HepG2 (cell line): Measurements from ENCODE around the gene AK3. TPM values are rescaled to one million over a fixed set of nuclear protein-coding genes. Genes with fewer than 3 reads are reported as not detected.

Experiments
- ATAC-seq: fragments of 200-7000 bp; cut with Tn5 transposase; 3 replicates; pipeline ENCODE4 v1.9.1; 2020; ENCODE audit warnings: mild to moderate bottlenecking, moderate library complexity
- BruUV-seq: library from RNA; stranded (reverse); fragments of 400-500 nt; replicated peaks from 2 replicates; lab custom pipeline; 2021; lab: Mats Ljungman, UMichigan
- CTCF ChIA-PET: fragments of 300-600 bp; formaldehyde crosslinking; extraction: SDS; loops from one replicate; lab custom pipeline; 2021; ENCODE audit warnings: low total read pairs, inconsistent platforms, low intra/inter-chr PET ratio; lab: Yijun Ruan, JAX
- POLR2A ChIA-PET: fragments of 350-600 bp; sonication (Branson Sonifier 250); formaldehyde crosslinking; loops from one replicate; lab custom pipeline; 2020; ENCODE audit warnings: antibody characterized with exemption, inconsistent platforms; lab: Yijun Ruan, JAX
- DNase-seq: peaks from one replicate; pipeline ENCODE4 v3.0.0-alpha.2; 2015; ENCODE audit warnings: low spot score
- FAIRE-seq: peaks from 3 replicates; lab custom pipeline; 2011; peaks lifted over from hg19 to GRCh38; lab: Jason Lieb, UNC
- H2AFZ ChIP-seq: one replicate; pipeline ENCODE4 v1.6.1; 2011; ENCODE audit warnings: low read length, inconsistent platforms
- H3K27ac ChIP-seq: fragments of 300-600 bp; 3 replicates; pipeline ENCODE4 v1.8.0; 2011; ENCODE audit warnings: mixed run types, mild to moderate bottlenecking, mixed read lengths, low read length, inconsistent platforms; ENCODE audit not compliant: insufficient read depth; ENCODE audit errors: extremely low read length
- H3K27me3 ChIP-seq, 2 experiments: fragments of 200-600 bp in 1 of 2; 2 replicates in 1 of 2; 3 replicates in 1 of 2; pipeline versions ENCODE4 v1.6.0 to v1.8.0; 2011; ENCODE audit warnings: low read length in 2 of 2, mild to moderate bottlenecking in 2 of 2, moderate library complexity in 2 of 2, inconsistent platforms in 1 of 2; ENCODE audit not compliant: insufficient read depth in 2 of 2, control insufficient read depth in 1 of 2
- H3K36me3 ChIP-seq, 2 experiments: fragments of 200-600 bp in 1 of 2; replicated peaks in 1 of 2; 2 replicates in 1 of 2; 3 replicates in 1 of 2; pipeline versions ENCODE4 v1.5.1 to v1.8.0; 2011; ENCODE audit warnings: low read length in 2 of 2, inconsistent platforms in 1 of 2; ENCODE audit not compliant: insufficient read depth in 2 of 2, control insufficient read depth in 1 of 2
- H3K4me1 ChIP-seq: 2 replicates; pipeline ENCODE4 v1.5.1; 2012; ENCODE audit warnings: low read length, inconsistent platforms; ENCODE audit not compliant: insufficient read depth
- H3K4me2 ChIP-seq: 2 replicates; pipeline ENCODE4 v1.6.0; 2011; ENCODE audit warnings: low read depth, low read length, inconsistent platforms
- H3K4me3 ChIP-seq, 3 experiments: fragments of 200-600 bp in 1 of 3; sonication (generic), shearing (Covaris generic) in 1 of 3; replicated peaks in 1 of 3; 2 replicates each; pipeline ENCODE4 v1.5.1; 2011 to 2016; ENCODE audit warnings: low read length in 3 of 3, inconsistent platforms in 2 of 3, low read depth in 2 of 3, mild to moderate bottlenecking in 2 of 3, control low read depth in 1 of 3, mixed read lengths in 1 of 3; ENCODE audit not compliant: insufficient read depth in 1 of 3
- H3K79me2 ChIP-seq: one replicate; pipeline ENCODE4 v1.6.1; 2011; ENCODE audit warnings: low read length, inconsistent platforms; ENCODE audit not compliant: insufficient read depth
- H3K9ac ChIP-seq: 2 replicates; pipeline ENCODE4 v1.6.0; 2011; ENCODE audit warnings: mild to moderate bottlenecking, low read depth, low read length, inconsistent platforms; ENCODE audit not compliant: insufficient read depth
- H3K9me3 ChIP-seq: 2 replicates; pipeline ENCODE4 v1.5.1; 2012; ENCODE audit warnings: mild to moderate bottlenecking, low read length
- H4K20me1 ChIP-seq: 2 replicates; pipeline ENCODE4 v1.6.0; 2011; ENCODE audit warnings: inconsistent platforms, mild to moderate bottlenecking, low read length, moderate library complexity; ENCODE audit not compliant: insufficient read depth
- CEBPG ChIP-seq: IDR thresholded peaks from 2 replicates; pipeline ENCODE4 v1.6.1; 2016
- ELF3 ChIP-seq: IDR thresholded peaks from 2 replicates; pipeline ENCODE4 v1.6.1; 2016; ENCODE audit warnings: missing genetic modification reagents, missing compliant biosample characterization
- FOXA3 ChIP-seq: IDR thresholded peaks from 2 replicates; pipeline ENCODE4 v1.6.1; 2016; ENCODE audit warnings: missing genetic modification reagents, missing compliant biosample characterization
- REL ChIP-seq: sonication (generic); formaldehyde crosslinking; conservative IDR thresholded peaks from 2 replicates; pipeline ENCODE4 v1.8.0; 2022; ENCODE audit warnings: mild to moderate bottlenecking, missing genetic modification reagents, moderate library complexity
- YEATS4 ChIP-seq: sonication (generic); formaldehyde crosslinking; IDR thresholded peaks from 2 replicates; pipeline ENCODE4 v1.4.0; 2020; ENCODE audit warnings: missing genetic modification reagents, borderline replicate concordance
- ZNF382 ChIP-seq: sonication (generic); formaldehyde crosslinking; IDR thresholded peaks from 2 replicates; pipeline ENCODE4 v1.5.0; 2020; ENCODE audit warnings: missing genetic modification reagents, mild to moderate bottlenecking, borderline replicate concordance
- ZNF564 ChIP-seq: sonication (generic); formaldehyde crosslinking; IDR thresholded peaks from 2 replicates; pipeline ENCODE4 v1.8.1; 2023; ENCODE audit warnings: mild to moderate bottlenecking, missing genetic modification reagents
- ZNF574 ChIP-seq: sonication (generic); formaldehyde crosslinking; IDR thresholded peaks from 2 replicates; pipeline ENCODE4 v1.4.0; 2020; ENCODE audit warnings: missing genetic modification reagents
- ZSCAN31 ChIP-seq: sonication (generic); formaldehyde crosslinking; IDR thresholded peaks from 2 replicates; pipeline ENCODE4 v1.5.0; 2020; ENCODE audit warnings: low read depth, mild to moderate bottlenecking, missing genetic modification reagents
- WGBS: methylation state at CpG from one replicate; pipeline ENCODE4 v1.1.6; 2017; ENCODE audit warnings: low lambda C conversion rate; 5-methylcytosine and 5-hydroxymethylcytosine counted together
- in situ Hi-C: cut with HindIII; loops from 2 replicates; pipeline ENCODE4 v1.10.0; 2017; ENCODE audit warnings: low pct_unique_long_range_greater_than_20kb; ENCODE audit not compliant: extremely low pct_ligation_motif_present
- intact Hi-C: fragments of 100-400 bp; cut with micrococcal nuclease; formaldehyde crosslinking; loops from one replicate; pipeline ENCODE4 v1.10.0; 2022; ENCODE audit not compliant: unreplicated experiment
- polyA plus RNA-seq, 8 experiments: library from polyadenylated mRNA; depleted of rRNA in 3 of 8; stranded (reverse) in 7 of 8; unstranded in 1 of 8; fragments of >200 nt; fragmentation: Illumina TruSeq in 4 of 8; extraction: Trizol in 4 of 8; gene quantifications; 2 replicates each; pipeline versions ENCODE4 v1.2.1 to v1.2.3, GENCODE V29; 2011 to 2016; ENCODE audit warnings: low read depth in 4 of 8, missing spikeins in 1 of 8, mixed read lengths in 1 of 8; ENCODE audit not compliant: insufficient read depth in 1 of 8
- total RNA-seq, 5 experiments: library from RNA; depleted of rRNA; stranded (reverse); fragments of >200 nt; fragmentation: Illumina TruSeq; extraction: Trizol; gene quantifications; 2 replicates each; pipeline ENCODE4 v1.2.3, GENCODE V29; 2016; ENCODE audit warnings: low read depth in 1 of 5
- TF ChIP-seq, protein P1 (sequence below), 2 experiments: fragments of 450-650 bp in 1 of 2; sonication (generic) in 1 of 2; formaldehyde crosslinking; IDR thresholded peaks; 2 replicates each; pipeline versions ENCODE4 v1.5.0 to v1.8.0; 2020 to 2022; ENCODE audit warnings: mild to moderate bottlenecking in 1 of 2, missing genetic modification reagents in 1 of 2

The AK3 gene
- total and polyA plus RNA-seq, 2 of the 13 experiments (the other 11 are each of a cell fraction or from before 2014, with no cell fraction given), result 76.8 to 109 TPM

DNA sequence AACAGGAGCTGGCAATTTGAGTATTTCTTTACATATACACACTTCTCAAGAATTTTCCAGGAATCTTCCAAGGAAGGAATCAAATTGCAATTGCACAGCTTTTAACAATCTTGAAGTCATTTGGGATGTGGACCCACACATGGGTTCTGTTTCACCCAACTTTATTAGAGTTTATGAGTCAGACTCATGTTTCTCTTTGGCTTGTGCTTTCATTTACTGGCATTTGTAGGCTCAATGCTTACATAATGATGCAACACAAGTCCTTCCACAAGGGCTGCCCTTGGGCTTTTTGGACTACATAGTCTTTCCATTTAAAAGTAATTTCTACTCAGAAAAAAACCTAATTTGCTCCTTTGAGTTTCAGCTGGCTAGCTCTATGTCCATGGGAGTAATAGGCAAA, 66.2 kb downstream of the AK3 start (continued):
- TF ChIP-seq ZNF574 (CRISPR knock-in tag), result no peak
- TF ChIP-seq CEBPG (CRISPR knock-in tag), result peak; percentile 65
- 0 out of 2 replicates have a peak, but pooled peaks have one; percentile 25 for TF ChIP-seq FOXA3 (CRISPR knock-in tag)
- TF ChIP-seq, protein P1, sequence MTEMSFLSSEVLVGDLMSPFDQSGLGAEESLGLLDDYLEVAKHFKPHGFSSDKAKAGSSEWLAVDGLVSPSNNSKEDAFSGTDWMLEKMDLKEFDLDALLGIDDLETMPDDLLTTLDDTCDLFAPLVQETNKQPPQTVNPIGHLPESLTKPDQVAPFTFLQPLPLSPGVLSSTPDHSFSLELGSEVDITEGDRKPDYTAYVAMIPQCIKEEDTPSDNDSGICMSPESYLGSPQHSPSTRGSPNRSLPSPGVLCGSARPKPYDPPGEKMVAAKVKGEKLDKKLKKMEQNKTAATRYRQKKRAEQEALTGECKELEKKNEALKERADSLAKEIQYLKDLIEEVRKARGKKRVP (CRISPR knock-in tag; IDR thresholded peaks at IDR 0.05), result peak in 1 of 2 experiments; percentile 81; a peak in 2 of 4 replicates
- TF ChIP-seq, all 625 proteins: peak for 12

DNA sequence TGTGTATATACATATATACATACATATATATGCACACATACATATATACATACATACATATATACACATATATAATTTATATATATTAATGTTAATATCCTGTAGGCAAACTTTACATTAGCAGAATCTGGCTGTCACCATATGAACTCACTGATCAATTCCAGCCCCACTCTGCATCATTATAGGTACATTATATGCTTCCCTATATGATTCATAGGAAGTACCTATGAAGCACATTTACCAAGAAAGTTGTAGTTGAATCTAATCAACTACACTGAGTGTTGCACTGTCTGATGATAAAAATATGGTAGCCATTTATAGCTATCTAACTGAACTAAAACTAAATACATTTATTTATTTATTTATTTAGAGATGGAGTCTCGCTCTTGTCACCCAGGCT, 69.3 kb downstream of the AK3 start:
- H3K9ac ChIP-seq, result no peak overlapping the region
- H3K4me2 ChIP-seq, result no peak overlapping the region
- ATAC-seq (no peak), DNase-seq (no peak), FAIRE-seq (no peak)
- no TSS peak for BruUV-seq
- H3K4me1 ChIP-seq, result peaks cover 14% of the 10 kb centered on the region
- intact Hi-C loops, result no loop called here
- WGBS, result 93% methylated on average over 1 of the region's 1 CpG
- no peaks in the 10 kb centered on the region for H3K9me3 ChIP-seq
- H2AFZ ChIP-seq, result no peak overlapping the region
- H3K27me3 ChIP-seq, result no peaks in the 10 kb centered on the region
- H3K4me3 ChIP-seq, result no peak overlapping the region
- no peaks in the 10 kb centered on the region for H4K20me1 ChIP-seq
- CTCF ChIA-PET, result no interaction called here
- no peaks in the 10 kb centered on the region for H3K79me2 ChIP-seq
- no peaks in the 10 kb centered on the region for H3K36me3 ChIP-seq
- TF ChIP-seq YEATS4 (CRISPR knock-in tag) (no peak), ZSCAN31 (no peak), ZNF564 (no peak), REL (CRISPR knock-in tag) (no peak), ELF3 (CRISPR knock-in tag) (no peak), ZNF382 (CRISPR knock-in tag) (no peak)
- TF ChIP-seq, all 625 proteins: peak for 0
- POLR2A ChIA-PET, result no interaction called here
- in situ Hi-C loops, result no loop called here
- H3K27ac ChIP-seq, result no peak overlapping the region
